Measurements from ENCODE around the gene SNX3. TPM values are rescaled to one million over a fixed set of nuclear protein-coding genes. Genes with fewer than 3 reads are reported as not detected.

The SNX3 gene
- total RNA-seq, 1 experiment from 2014 or later: 110 TPM

GRCh38 chr6:108168501-108169463, 92.1 kb downstream of the SNX3 start:
- Histone ChIP-seq H3K4me1 (ENCODE audit: insufficient read depth, low read length) (no peaks in the 10 kb centered on the region), H3K4me3 (ENCODE audit: low read length) (no peak overlapping the region), H4K20me1 (ENCODE audit: low read length) (no peaks in the 10 kb centered on the region), H2AFZ (ENCODE audit: low read length) (no peak overlapping the region), H3K9me3 (ENCODE audit: low read length) (no peaks in the 10 kb centered on the region), H3F3A (ENCODE audit: low read length, unreplicated experiment) (no peaks in the 10 kb centered on the region), H3K27me3 (ENCODE audit: low read length) (no peaks in the 10 kb centered on the region), H3K4me2 (ENCODE audit: low read length) (no peak overlapping the region), H3K79me2 (ENCODE audit: low read length) (no peaks in the 10 kb centered on the region), H3K9ac (ENCODE audit: low read length) (no peak overlapping the region), H3K9me2 (replicated peaks; ENCODE audit: low read length) (no peaks in the 10 kb centered on the region), H3K27ac (ENCODE audit: low read length) (no peak overlapping the region), H3K36me3 (ENCODE audit: low read depth, low read length) (no peaks in the 10 kb centered on the region)
- ChIA-PET CTCF (no interaction called here), POLR2A (ENCODE audit: unreplicated experiment) (no interaction called here)
- TF ChIP-seq EZH2 (IDR thresholded peaks at IDR 0.05; ENCODE audit: low read length, unreplicated experiment): no peak
- no peak for TF ChIP-seq CTCF (conservative IDR thresholded peaks at IDR 0.05; ENCODE audit: low read depth, low read length)
- TF ChIP-seq EZH2phosphoT487 (IDR thresholded peaks at IDR 0.05; ENCODE audit: borderline replicate concordance, low read length): no peak
- BruUV-seq (replicated peaks): no TSS peak
- intact Hi-C loops (cut with micrococcal nuclease): no loop called here
- DNase-seq (no peak), ATAC-seq (no peak)

- Histone ChIP-seq H3K27me3 (ENCODE audit: low read length) (no peaks in the 10 kb centered on the region), H3K9ac (ENCODE audit: low read length) (no peak overlapping the region), H3K36me3 (ENCODE audit: low read depth, low read length) (no peaks in the 10 kb centered on the region), H3K27ac (ENCODE audit: low read length) (no peak overlapping the region), H3K4me2 (ENCODE audit: low read length) (no peak overlapping the region), H3F3A (ENCODE audit: low read length, unreplicated experiment) (no peaks in the 10 kb centered on the region), H3K9me2 (replicated peaks; ENCODE audit: low read length) (no peaks in the 10 kb centered on the region), H2AFZ (ENCODE audit: low read length) (no peak overlapping the region), H3K4me3 (ENCODE audit: low read length) (no peak overlapping the region), H3K9me3 (ENCODE audit: low read length) (no peaks in the 10 kb centered on the region), H4K20me1 (ENCODE audit: low read length) (no peaks in the 10 kb centered on the region), H3K4me1 (ENCODE audit: insufficient read depth, low read length) (no peaks in the 10 kb centered on the region), H3K79me2 (ENCODE audit: low read length) (no peaks in the 10 kb centered on the region)
- ChIA-PET CTCF (no interaction called here), POLR2A (ENCODE audit: unreplicated experiment) (no interaction called here)
- intact Hi-C loops (cut with micrococcal nuclease): no loop called here
- no peak for ATAC-seq
- TF ChIP-seq CTCF (conservative IDR thresholded peaks at IDR 0.05; ENCODE audit: low read depth, low read length) (no peak), EZH2phosphoT487 (IDR thresholded peaks at IDR 0.05; ENCODE audit: borderline replicate concordance, low read length) (no peak), EZH2 (IDR thresholded peaks at IDR 0.05; ENCODE audit: low read length, unreplicated experiment) (no peak)
- BruUV-seq (replicated peaks): no TSS peak
- no peak for DNase-seq
These were observed 92.8 kb downstream of the SNX3 start for GRCh38 chr6:108168090-108168463.

GRCh38 chr6:108167449-108168089, 93.3 kb downstream of the SNX3 start:
- H3K4me1 ChIP-seq (ENCODE audit: insufficient read depth, low read length): no peaks in the 10 kb centered on the region
- H3F3A ChIP-seq (ENCODE audit: low read length, unreplicated experiment): no peaks in the 10 kb centered on the region
- DNase-seq: no peak
- no peaks in the 10 kb centered on the region for H3K79me2 ChIP-seq (ENCODE audit: low read length)
- no peaks in the 10 kb centered on the region for H3K9me2 ChIP-seq (replicated peaks; ENCODE audit: low read length)
- no peak overlapping the region for H3K4me2 ChIP-seq (ENCODE audit: low read length)
- no peak overlapping the region for H3K9ac ChIP-seq (ENCODE audit: low read length)
- ATAC-seq: no peak
- no peak for TF ChIP-seq CTCF (conservative IDR thresholded peaks at IDR 0.05; ENCODE audit: low read depth, low read length)
- no peak for TF ChIP-seq EZH2 (IDR thresholded peaks at IDR 0.05; ENCODE audit: low read length, unreplicated experiment)
- TF ChIP-seq EZH2phosphoT487 (IDR thresholded peaks at IDR 0.05; ENCODE audit: borderline replicate concordance, low read length): no peak
- no TSS peak for BruUV-seq (replicated peaks)
- no peaks in the 10 kb centered on the region for H4K20me1 ChIP-seq (ENCODE audit: low read length)
- no peaks in the 10 kb centered on the region for H3K9me3 ChIP-seq (ENCODE audit: low read length)
- no peaks in the 10 kb centered on the region for H3K27me3 ChIP-seq (ENCODE audit: low read length)
- no peak overlapping the region for H2AFZ ChIP-seq (ENCODE audit: low read length)
- intact Hi-C loops (cut with micrococcal nuclease): no loop called here
- ChIA-PET POLR2A (ENCODE audit: unreplicated experiment) (no interaction called here), CTCF (no interaction called here)
- H3K4me3 ChIP-seq (ENCODE audit: low read length): no peak overlapping the region
- no peak overlapping the region for H3K27ac ChIP-seq (ENCODE audit: low read length)
- H3K36me3 ChIP-seq (ENCODE audit: low read depth, low read length): no peaks in the 10 kb centered on the region
